HUDEP-2 (cell line): ENCODE data around the gene RCBTB2.
A peak's percentile ranks its signal among the peaks of the same experiment; 100 is the strongest.
"Not testable (repeated sequence)": the region's sequence is repeated elsewhere in the genome, so short reads cannot be mapped to it uniquely, and the experiment has no call there.

Experiments used
- DNase-seq, 76 experiments: peaks; one replicate each; lab custom pipeline; 2025; ENCODE audit not compliant: unreplicated experiment in 76 of 76; lab: John Stamatoyannopoulos, UW

The RCBTB2 gene

DNA sequence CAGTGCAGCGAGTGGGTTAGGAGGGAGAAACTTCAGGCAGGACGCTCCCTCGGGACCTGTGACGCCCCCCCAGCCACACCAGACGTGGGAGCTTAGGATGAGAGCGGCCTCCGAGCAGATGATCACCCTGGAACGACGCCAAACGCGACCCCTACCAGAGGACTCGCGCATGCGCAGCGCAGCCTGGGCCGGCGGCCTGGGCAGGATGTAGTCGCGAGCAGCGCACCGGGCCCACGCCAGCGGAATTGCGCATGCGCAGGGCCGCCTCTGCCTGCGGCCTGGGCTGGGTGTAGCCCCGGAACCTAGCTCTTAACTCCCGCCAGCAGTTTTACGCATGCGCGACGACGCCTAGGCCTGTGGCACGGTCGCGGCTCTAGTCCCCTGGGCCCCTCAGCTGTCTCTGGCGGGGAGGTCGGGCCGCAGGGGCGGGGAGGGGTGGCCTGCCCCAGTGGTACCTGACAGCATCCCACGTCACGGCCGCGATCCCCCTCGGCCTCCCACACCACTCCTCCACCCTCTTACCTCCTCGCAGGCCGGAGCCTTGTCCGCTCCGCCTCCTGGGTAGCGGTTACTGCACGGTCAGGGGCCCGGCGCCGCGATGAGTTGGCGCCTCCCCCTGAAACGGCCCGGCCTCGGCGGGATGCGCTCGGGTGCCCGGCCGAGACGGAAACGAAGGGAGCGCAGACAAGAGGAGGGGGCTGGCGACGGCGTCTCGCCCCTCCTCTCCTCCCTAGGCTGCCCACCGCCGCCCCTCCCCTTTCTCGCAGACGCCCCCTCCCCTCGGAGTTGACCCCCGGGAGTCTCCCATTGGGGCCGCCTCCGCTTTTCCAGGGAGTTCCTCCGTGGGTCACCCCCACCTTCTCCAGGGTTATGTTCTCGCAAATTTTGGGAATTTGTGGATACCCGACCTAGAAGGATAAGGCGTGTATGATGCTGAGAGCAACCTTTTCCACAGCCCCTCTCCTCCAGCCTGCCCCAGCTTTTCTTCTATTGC is at the start of gene RCBTB2:
Gene RCBTB2 (minus strand): TSS at position 575 of the 994 bp plus-strand sequence. CDS start 11,141 bp downstream, outside the sequence.
- DNase-seq, result peak; percentile 11 to 98 (median 94)

DNA sequence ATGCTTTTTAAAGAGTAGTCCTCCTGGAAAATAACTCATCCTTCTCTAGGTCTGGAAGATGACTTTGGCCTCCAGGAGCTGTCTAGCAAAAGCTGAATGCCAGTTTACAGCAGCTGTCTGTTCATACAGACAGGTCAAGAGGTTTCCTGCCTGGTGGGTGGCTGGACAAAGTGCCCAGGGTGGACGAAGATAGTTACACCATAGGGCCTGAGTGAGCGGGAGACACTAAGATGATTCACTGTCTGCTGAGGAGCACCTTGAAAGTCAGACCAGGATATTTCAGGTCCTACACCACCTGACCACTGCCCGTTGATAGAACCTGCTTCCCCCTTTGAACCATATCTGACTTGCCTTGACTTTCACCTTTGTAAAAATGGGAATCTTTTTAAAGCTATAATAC is 49.2 kb upstream of the RCBTB2 start:
- DNase-seq, result no peak

DNA sequence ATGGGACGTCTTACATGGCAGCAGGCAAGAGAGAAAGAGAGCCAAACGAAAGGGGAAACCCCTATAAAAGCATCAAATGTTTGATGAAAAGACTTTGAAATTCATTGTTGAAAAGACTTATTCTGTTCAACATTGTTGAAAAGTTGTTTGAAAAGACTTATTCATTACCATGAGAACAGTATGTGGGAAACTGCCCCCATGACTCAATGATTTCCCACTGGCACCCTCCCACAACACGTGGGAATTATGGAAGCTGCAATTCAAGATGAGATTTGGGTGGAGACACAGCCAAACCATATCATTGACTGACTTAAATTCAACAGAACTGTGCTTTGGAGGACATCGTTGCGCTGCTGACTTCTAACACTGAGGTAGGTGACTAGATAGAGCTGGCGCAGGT is 48.0 kb upstream of the RCBTB2 start:
- no peak for DNase-seq

DNA sequence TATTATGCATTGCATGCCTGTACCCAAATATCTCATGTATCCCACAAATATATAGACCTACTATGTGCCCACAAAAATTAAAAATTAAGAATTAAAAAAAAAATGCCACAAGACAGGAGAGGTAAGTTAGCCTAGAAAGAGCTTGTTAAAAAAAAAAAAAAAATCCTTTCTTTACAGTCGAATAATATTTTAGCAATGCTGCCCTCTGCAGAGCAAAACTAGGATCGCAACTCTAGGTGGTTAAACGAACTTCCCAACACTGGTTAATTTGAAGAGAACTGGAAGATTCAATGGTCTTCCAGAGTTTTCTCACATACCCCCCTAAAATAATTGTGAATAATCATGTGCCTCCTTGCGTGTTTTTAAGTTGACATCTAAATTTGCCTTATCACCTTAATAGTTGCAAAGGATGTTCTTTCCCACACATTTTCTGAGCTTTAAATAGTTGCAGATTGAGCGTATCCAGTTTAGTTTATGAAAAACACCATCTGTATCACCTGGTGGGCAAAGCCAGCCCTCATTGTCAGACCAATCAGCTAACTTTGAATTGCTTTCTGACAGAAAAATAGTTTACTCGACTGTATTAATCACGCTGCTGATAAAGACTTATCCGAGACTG is 47.4 kb upstream of the RCBTB2 start:
- peak in 50 of 76 experiments; percentile 5 to 62 (median 28) for DNase-seq

DNA sequence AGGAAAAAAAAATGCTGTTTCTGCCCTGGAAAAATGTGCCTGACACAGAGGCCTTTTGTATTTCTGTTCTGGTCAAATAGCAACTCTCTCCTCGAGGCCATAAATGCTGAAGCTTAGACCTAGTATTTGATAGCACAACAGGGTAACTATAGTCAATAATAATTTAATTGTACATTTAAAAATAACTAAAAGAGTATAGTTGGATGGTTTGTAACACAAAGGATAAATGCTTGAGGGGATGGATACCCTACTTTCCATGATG is 47.0 kb upstream of the RCBTB2 start:
- not testable (repeated sequence) for DNase-seq

DNA sequence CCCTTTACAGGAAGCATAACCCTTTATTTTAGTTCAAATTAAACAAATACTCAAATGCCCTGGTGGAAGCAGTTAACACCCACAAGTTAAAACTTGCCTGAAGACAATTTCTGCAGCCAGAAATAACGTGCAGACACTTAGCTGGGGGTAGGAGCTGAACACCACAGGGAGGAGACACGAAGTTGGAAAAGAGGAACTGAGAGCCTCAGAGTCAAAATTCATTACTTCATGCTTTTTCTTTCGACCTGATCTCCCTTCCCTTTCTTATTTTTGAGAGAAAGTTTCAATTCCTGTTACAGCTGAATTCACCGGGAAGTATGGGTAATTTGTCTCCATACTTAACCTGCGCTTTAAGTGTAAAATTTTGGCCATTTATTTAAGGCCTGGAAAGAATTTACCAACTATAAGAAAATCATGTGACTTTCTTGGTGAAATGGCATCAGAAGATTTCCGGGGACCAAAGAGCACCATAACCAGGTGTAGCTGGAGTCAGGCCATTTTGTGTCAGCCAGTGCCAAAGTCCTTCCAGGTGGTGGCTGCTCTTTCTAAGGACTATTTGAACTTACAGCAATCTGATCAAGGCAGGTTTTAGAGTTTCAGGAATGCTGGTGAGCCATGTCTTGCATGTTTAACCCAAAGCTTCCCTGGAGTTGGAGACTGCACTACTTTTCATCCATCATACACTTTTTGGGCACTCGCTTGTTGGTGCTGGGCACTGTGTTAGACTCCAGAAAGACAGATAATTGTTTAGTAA is 46.5 kb upstream of the RCBTB2 start:
- DNase-seq, result peak in 2 of 76 experiments; percentile 9 to 18

DNA sequence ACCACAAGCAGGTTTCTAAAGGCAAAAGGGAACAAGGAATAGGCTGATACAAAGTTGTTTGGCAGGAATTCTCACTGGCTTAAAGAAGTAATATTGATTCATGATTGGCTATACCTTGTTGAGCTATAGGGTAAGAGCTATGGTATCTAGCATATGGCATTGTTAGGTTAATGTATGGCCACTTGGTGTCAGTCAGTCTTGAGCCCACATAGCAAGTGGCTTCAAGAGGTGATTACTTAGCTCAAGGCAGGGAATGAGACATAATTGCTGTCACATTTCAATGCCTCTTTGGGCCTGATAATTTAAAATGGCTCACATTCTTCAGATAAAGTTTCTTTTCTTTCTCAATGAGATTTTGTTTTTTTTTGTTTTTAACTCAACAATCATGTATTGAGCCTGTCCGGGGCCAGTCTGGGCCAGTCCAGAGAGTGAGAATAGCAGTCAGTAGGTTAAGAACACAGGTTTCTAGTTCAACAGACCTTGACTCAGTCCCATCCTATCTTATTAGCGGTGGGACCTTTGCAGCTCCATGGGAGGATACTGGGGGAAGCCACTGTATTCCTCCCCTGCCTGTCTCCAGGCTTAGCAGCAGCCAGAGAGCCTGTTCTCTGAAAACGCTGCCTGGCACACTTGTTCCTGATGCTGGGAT is 45.8 kb upstream of the RCBTB2 start:
- DNase-seq, result no peak

DNA sequence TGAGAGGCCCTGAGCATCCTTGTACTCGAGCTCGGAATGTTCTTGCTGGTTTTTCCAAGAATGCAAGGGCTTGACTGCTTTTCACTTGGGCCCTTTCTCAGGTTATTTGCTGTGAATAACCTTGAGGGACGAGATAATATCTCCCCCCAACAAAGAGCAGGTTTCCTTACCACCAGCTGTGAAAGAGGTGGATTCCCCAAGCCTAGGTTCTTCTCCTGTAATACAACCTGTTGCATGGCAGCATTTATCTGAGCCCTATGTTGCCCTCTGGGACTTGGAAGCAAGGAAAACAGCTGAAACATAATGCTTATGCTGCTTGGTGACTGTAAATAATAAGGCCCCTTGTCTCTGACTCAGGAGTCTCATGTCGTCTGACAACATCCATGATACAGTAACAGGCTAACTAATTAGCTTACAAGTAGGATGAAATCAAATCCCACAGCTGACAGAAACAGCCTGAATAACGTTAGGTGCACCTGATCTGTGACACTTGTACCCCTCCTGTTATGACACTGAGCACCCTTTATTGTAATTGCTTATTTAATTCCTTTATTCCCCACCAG is 43.6 kb upstream of the RCBTB2 start:
- no peak for DNase-seq

DNA sequence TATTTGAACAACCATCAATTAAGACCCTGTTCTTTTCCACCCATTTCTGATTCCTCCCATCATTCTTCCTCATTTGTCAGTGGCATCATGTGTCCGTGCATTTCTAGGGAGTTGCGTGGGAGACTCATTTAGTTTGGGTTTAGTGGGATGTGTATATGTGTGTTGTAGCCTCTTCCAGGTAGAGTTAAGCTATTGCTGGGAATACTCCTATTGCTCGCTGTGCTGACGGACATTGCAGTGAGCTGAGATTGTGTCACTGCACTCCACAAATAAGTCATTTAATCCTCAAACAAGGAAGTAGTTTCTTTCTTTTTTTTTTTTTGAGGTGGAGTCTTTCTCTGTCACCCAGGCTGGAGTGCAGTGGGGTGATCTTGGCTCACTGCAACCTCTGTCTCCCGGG is 42.2 kb upstream of the RCBTB2 start:
- DNase-seq, result no peak

DNA sequence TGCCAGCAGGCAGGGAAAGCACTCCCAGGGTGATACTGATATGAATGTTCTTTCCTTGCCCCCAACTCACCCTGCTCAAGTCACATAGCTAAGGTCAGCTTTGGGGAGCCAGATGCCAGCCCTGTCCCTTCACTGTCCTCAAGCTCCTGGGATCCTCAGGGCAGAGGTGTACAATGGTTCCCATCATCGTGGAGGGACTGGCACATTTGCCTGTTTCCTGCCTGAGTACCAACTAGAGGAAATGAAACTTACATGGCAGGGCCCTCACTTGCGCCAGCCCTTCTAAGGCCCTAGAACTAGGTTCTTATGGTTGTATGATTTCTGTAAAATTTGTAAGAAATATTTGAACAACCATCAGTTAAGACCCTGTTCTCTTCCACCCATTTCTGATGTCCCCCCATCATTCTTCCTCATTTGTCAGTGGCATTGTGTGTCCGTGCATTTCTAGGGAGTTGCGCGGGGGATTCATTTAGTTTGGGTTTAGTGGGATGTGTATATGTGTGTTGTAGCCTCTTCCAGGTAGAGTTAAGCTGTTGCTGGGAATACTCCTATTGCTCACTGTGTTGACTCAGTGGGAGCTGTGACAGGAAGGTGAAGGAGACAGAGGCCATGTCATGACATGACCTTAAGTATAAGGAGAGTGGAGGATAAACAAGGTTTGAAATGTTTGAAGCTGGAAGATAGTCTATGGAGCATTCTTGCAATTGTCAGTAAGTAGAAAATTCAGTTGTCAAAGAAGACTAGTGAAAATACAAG is 41.3 kb upstream of the RCBTB2 start:
- DNase-seq, result no peak

DNA sequence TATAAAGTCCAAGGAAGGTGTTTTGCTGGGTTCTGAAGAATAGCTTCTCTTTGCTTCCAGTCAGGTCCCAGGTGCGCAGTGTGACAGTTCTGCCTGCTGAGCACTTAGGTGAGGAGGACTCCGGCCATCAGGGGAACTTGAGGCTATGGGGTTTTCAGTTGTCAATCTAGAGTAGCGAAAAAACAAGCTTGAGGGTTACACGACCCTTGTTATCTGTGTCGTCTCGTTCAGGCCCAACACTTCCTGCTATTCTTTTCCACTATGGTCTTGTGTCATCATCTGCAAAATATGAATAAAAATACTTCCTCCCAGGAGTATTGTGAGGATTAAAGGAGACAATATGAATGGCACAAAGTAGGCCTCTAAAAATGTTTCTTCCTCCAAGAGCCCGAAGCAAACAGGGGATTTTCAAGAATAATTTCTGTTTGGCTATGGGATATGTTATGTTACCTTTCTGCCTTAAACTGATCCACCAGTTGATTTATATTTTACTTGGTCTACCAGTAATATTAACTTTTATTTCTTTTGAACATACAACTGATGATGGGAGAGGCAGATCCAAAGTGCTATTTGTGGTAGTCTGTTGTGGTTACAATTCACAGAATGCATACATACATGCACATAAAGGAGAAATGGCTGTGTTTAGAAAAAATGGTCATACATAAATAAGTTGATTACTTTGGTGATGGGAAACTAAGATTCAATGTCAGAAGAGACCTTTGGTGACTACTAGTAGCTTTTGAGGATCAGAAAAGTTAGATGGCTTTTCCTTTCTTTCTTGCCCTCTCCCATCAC is 40.5 kb upstream of the RCBTB2 start:
- no peak for DNase-seq

DNA sequence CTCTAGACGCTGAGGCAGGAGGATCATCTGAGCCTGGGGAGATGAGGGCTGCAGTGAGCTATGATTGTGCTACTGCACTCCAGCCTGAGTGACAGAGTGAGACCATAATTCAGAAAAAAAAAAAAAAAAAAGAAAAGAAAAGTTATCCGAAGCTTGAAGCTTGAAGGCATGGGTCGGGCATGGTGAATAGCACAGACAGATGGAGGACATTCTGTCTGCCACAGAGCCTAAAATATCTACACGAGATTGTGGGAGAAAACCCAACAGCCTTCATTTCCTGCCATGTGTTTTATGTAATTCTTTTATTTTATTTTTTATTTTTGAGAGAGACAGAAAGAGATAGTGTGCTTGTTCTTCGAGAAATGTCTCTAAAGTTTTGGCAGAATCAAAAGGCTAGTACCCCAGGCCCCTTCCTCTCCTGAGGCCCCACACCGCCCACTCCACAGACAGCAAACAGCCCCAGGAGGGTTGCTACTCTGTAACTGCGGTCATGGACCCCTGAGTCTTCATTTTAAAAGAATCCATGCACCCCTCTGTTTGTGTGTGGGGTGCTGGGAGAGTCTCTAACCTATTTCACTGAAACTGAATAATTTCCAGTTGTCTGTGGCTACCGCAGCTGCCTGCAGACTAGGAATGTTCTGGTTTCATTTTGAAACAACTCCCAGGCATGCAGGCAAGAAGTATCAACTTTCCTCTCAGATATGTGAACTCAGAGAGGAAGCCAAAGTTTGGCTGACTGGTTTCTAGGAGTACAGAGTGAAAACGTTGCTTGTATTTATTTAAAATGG is 38.4 kb upstream of the RCBTB2 start:
- peak in 2 of 76 experiments; percentile 10 to 12 for DNase-seq

DNA sequence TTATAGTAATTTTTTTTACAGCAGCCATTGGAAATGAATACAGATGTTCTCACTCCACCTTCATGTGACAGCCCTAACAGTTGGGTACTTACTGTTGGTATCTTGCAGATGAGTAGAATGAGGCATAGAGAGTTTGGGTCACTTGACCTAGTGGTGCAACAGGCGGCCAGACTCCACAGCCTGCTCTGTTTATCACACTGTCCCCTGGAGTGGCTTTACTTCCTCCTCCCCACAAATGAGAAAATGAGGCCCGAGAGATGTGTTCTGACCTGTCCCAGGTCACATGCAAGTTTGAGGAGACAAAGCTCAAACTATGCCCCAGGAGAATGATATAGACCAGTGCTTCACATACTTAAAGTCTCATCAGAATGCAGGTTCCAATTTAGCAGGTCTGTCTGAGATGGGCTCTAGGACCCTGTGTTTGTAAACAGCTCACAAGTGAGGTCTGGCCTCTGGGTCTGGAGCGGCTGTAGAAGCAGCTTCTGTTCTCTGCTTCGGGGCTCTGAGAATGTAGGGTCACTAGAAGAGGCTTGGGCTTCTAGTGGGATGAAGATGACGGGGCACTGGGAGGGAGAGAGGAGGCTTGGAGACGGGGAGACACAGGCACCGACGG is 37.4 kb upstream of the RCBTB2 start:
- DNase-seq, result no peak

DNA sequence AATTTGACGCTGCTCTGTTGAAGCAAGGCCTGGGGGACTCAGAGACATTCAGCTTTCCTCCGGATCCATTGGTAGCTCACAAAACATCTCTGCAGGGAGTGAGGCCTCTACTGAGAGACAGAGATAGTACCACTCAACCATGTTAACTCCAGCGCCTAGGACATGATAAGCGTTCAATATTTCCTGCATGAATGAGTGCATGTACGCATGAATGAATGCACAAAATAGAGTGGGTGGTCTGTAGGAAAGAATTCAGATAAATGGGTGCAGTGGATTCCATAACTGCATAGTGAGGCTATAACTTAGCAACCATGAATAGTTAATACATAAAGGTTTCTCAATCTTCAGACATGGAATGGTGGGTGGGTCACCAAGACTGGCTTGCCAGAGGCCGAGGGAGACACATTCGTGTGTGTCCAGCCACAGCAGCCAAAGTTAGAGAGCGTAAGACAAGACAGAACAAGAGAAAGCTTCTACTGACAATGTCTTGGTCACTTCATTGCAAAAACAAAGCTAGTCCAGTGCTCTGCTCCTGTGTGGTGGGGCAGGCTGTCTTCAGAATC is 36.3 kb upstream of the RCBTB2 start:
- no peak for DNase-seq

DNA sequence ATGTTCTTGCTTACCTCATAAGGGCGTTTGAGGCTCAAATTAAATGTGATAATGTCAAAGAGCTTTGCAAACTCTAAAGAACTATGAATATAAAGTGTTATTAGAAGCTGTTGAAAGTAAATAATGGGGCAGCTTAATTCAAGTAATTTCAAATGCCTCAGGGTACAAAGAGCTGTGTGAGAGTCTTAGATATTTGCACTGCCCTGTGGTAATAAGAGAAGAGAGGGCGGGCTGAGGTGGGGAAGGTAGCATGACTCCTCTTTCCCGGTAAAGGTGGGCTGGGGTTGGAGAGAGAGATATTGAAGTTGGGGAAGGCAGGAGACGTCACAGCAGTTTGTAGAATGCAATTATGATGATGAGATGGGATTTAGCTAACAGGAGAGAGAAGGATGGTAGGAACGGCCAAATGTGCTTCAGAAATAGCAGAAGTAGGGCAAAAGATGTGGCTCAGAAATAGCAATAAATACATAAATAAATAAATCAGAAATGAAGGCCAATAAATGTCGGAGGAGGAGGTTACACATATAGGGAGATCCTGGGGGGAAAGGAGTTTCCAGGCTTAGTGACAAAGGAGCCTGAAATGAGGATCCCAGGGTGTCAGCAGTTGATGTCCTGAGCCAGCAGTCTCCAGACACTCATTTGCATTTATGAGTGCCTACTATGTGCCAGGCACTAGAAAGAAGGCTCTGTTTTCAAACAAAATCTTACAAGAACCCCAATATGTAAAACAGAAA is 35.7 kb upstream of the RCBTB2 start:
- DNase-seq, result no peak

DNA sequence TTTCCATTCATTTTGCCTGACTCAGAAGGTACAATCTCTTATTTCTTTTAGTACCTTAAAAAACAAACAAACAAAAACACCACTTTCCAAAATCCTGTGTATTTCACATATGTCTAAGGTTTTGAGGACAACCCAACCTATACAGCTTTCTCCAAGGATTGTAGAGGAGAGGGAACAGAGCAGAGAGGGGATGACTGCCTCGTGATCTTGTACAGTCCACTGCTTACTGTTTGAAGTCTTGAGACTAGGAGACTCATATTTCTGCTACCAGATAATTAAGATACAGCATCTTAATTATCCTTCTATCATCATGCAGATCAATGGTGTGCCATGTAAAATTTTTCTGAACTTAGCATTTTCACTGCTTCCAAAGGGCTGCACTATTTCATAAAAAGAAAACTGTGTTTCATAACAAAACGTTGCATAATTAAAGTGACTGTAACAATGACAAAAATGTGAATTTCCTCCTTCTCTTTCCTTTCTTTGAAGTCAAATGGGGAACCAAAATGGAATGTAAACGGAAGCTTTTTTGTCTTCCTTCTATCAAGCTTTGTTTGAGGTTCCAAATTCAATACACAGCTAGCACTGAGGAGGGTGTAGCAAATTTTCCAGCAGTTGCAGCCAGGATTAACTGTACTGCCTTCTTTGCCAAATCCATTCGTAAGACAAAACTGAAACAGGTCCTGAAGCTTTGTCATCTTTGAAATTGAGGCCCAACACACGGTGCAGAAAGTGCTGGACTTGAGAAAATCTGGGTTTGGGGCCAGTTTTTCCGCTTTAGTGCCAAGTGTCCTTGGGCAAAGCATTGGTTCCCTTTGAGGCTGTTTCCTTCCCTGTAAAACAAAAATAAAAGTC is 34.9 kb upstream of the RCBTB2 start:
- no peak for DNase-seq
